CD14-positive monocyte (primary cell): ENCODE results near the gene PDE9A. TPM values are rescaled to one million over a fixed set of nuclear protein-coding genes. Genes with fewer than 3 reads are reported as not detected.

Experiments used
- DNase-seq, 3 donors: peaks; one replicate each; pipeline ENCODE4 v3.0.0-alpha.2; 2011 to 2022
- H2AFZ ChIP-seq: 2 replicates; pipeline ENCODE4 v1.6.0; 2012; ENCODE audit warnings: mild to moderate bottlenecking, low read depth, low read length, inconsistent platforms; ENCODE audit not compliant: insufficient read depth, poor library complexity, severe bottlenecking
- H3K27ac ChIP-seq, 2 donors: 1 replicate in 1 of 2; 2 replicates in 1 of 2; pipeline ENCODE4 v1.5.1; 2012 to 2013; ENCODE audit warnings: low read length in 2 of 2, control low read depth in 1 of 2, inconsistent platforms in 1 of 2, low read depth in 1 of 2, mild to moderate bottlenecking in 1 of 2
- H3K27me3 ChIP-seq, 2 donors: one replicate each; pipeline versions ENCODE4 v1.6.0 to v1.6.1; 2011 to 2013; ENCODE audit warnings: low read length in 2 of 2; ENCODE audit not compliant: control insufficient read depth in 2 of 2, insufficient read depth in 2 of 2
- H3K36me3 ChIP-seq, 2 donors: replicated peaks in 1 of 2; 1 replicate in 1 of 2; 2 replicates in 1 of 2; pipeline versions ENCODE4 v1.5.1 to v1.6.1; 2012 to 2013; ENCODE audit warnings: low read length in 2 of 2, control low read depth in 1 of 2, inconsistent platforms in 1 of 2, mild to moderate bottlenecking in 1 of 2; ENCODE audit not compliant: insufficient read depth in 2 of 2, control insufficient read depth in 1 of 2
- H3K4me1 ChIP-seq, 2 donors: 1 replicate in 1 of 2; 2 replicates in 1 of 2; pipeline versions ENCODE4 v1.5.1 to v1.6.1; 2012 to 2013; ENCODE audit warnings: low read length in 2 of 2, control low read depth in 1 of 2, inconsistent platforms in 1 of 2, mild to moderate bottlenecking in 1 of 2, moderate library complexity in 1 of 2; ENCODE audit not compliant: insufficient read depth in 2 of 2, control insufficient read depth in 1 of 2
- H3K4me2 ChIP-seq: replicated peaks from 2 replicates; pipeline ENCODE3; 2012; ENCODE audit warnings: low read length, moderate library complexity, mild to moderate bottlenecking; ENCODE audit not compliant: poor library complexity, severe bottlenecking; ENCODE audit errors: extremely low read depth
- H3K4me3 ChIP-seq, 3 experiments: fragments of 200-600 bp in 1 of 3; sonication (generic) in 1 of 3; replicated peaks in 1 of 3; 1 replicate in 2 of 3; 2 replicates in 1 of 3; pipeline ENCODE4 v1.5.1; 2011 to 2013; ENCODE audit warnings: low read length in 3 of 3, mild to moderate bottlenecking in 3 of 3, control low read depth in 2 of 3, low read depth in 2 of 3, inconsistent platforms in 1 of 3, moderate library complexity in 1 of 3
- H3K79me2 ChIP-seq: 2 replicates; pipeline ENCODE4 v1.6.0; 2012; ENCODE audit warnings: mild to moderate bottlenecking, control low read depth, inconsistent platforms, low read length, moderate library complexity; ENCODE audit not compliant: insufficient read depth
- H3K9ac ChIP-seq: 2 replicates; pipeline ENCODE4 v1.6.0; 2017; ENCODE audit warnings: low read length, mild to moderate bottlenecking; ENCODE audit not compliant: insufficient read depth, poor library complexity, severe bottlenecking
- H3K9me3 ChIP-seq, 2 donors: replicated peaks in 1 of 2; 1 replicate in 1 of 2; 2 replicates in 1 of 2; pipeline versions ENCODE4 v1.5.1 to v1.6.1; 2012 to 2013; ENCODE audit warnings: low read length in 2 of 2, control low read depth in 1 of 2; ENCODE audit not compliant: control insufficient read depth in 1 of 2, insufficient read depth in 1 of 2
- H4K20me1 ChIP-seq: 2 replicates; pipeline ENCODE4 v1.6.0; 2012; ENCODE audit warnings: mild to moderate bottlenecking, low read length, control low read depth, moderate library complexity; ENCODE audit not compliant: insufficient read depth
- H3K27ac Mint-ChIP-seq, 7 donors: one replicate each; pipeline ENCODE4 v1.8.0; 2020; ENCODE audit warnings: mild to moderate bottlenecking in 7 of 7, mixed read lengths in 7 of 7, moderate library complexity in 6 of 7, inconsistent platforms in 2 of 7
- H3K27me3 Mint-ChIP-seq, 3 donors: one replicate each; pipeline ENCODE4 v1.8.0; 2021 to 2022; ENCODE audit warnings: low read depth in 3 of 3, mild to moderate bottlenecking in 3 of 3, mixed read lengths in 3 of 3, moderate library complexity in 3 of 3, inconsistent platforms in 1 of 3
- H3K36me3 Mint-ChIP-seq, 2 donors: one replicate each; pipeline ENCODE4 v1.8.0; 2020; ENCODE audit warnings: mixed read lengths in 2 of 2, inconsistent platforms in 1 of 2, mild to moderate bottlenecking in 1 of 2
- H3K4me1 Mint-ChIP-seq: one replicate; pipeline ENCODE4 v1.8.0; 2020; ENCODE audit warnings: mild to moderate bottlenecking, mixed read lengths
- H3K4me3 Mint-ChIP-seq, 2 donors: one replicate each; pipeline ENCODE4 v1.8.0; 2020; ENCODE audit warnings: mild to moderate bottlenecking in 2 of 2, mixed read lengths in 2 of 2, moderate library complexity in 1 of 2
- H3K9me3 Mint-ChIP-seq, 7 donors: one replicate each; pipeline ENCODE4 v1.8.0; 2020 to 2022; ENCODE audit warnings: mixed read lengths in 7 of 7, mild to moderate bottlenecking in 6 of 7, moderate library complexity in 6 of 7, inconsistent platforms in 2 of 7
- CTCF ChIP-seq: fragments of 200-600 bp; IDR thresholded peaks from one replicate; pipeline ENCODE4 v1.8.0; 2022; ENCODE audit warnings: antibody characterized with exemption, mild to moderate bottlenecking
- WGBS: methylation state at CpG from one replicate; pipeline ENCODE4 v1.1.5; 2013; ENCODE audit warnings: missing lambda C conversion rate; ENCODE audit not compliant: insufficient coverage; 5-methylcytosine and 5-hydroxymethylcytosine counted together
- intact Hi-C, 2 donors: fragments of 100-400 bp; cut with micrococcal nuclease; formaldehyde crosslinking; loops; one replicate each; pipeline versions ENCODE4 v1.15.0 to v1.15.1; 2023
- polyA plus RNA-seq, 3 donors: library from polyadenylated mRNA; depleted of rRNA in 1 of 3; unstranded in 2 of 3; stranded (reverse) in 1 of 3; fragments of 300-500 nt in 2 of 3; fragments of >200 nt in 1 of 3; fragmentation: Illumina TruSeq in 2 of 3; gene quantifications; 1 replicate in 2 of 3; 2 replicates in 1 of 3; pipeline ENCODE4 v1.2.3, GENCODE V29; 2012 to 2021

The PDE9A gene
- polyA plus RNA-seq, 3 donors: 0.05 to 0.52 TPM; not detected in 1

GRCh38 chr21:42756580-42757250 lies 103.3 kb downstream of the PDE9A start:
- WGBS: 96% methylated on average over 21 of the region's 24 CpGs
- Histone ChIP-seq H3K4me2 (no peak overlapping the region), H4K20me1 (no peaks in the 10 kb centered on the region), H3K27me3 (no peaks in the 10 kb centered on the region), H3K4me1 (peaks cover 0 to 8% of the 10 kb centered on the region in 2 donors), H3K36me3 (no peaks in the 10 kb centered on the region), H3K9ac (no peak overlapping the region), H3K79me2 (no peaks in the 10 kb centered on the region), H3K9me3 (no peaks in the 10 kb centered on the region), H2AFZ (no peak overlapping the region), H3K27ac (no peak overlapping the region), H3K4me3 (no peak overlapping the region)
- Mint-ChIP-seq H3K27me3 (peaks cover 0 to 2% (median 1%) of the 10 kb centered on the region in 3 donors), H3K9me3 (no peaks in the 10 kb centered on the region), H3K36me3 (no peaks in the 10 kb centered on the region), H3K27ac (peak overlapping the region in 1 of 7 donors; percentile 26), H3K4me1 (peaks cover 2% of the 10 kb centered on the region), H3K4me3 (no peak overlapping the region)
- intact Hi-C loops: no loop called here
- TF ChIP-seq CTCF: no peak
- DNase-seq: no peak

DNA sequence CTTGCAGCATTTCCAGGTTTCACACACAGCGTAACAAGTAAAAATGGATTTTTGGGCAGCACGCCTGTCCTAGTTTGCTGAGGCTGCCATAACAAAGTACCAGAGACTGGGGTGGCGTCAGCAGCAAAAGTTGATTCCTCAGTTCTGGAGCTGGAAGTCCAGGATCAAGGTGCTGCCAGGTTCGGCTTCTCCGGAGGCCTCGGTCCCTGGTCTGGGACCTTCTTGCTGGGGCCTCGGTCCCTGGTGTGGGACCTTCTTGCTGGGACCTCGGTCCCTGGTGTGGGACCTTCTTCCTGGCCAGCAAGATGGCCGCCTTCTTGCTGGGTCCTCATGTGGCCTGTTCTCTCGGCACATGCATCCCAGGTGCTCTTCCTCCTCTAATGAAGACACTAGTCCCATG lies 104.0 kb downstream of the PDE9A start:
- Histone ChIP-seq H3K27me3 (no peaks in the 10 kb centered on the region), H3K9ac (no peak overlapping the region), H3K4me2 (no peak overlapping the region), H3K27ac (no peak overlapping the region), H3K36me3 (no peaks in the 10 kb centered on the region), H3K9me3 (no peaks in the 10 kb centered on the region), H2AFZ (no peak overlapping the region), H4K20me1 (no peaks in the 10 kb centered on the region), H3K4me3 (no peak overlapping the region), H3K79me2 (no peaks in the 10 kb centered on the region), H3K4me1 (peaks cover 0 to 11% of the 10 kb centered on the region in 2 donors)
- no peak for DNase-seq
- Mint-ChIP-seq H3K27ac (no peak overlapping the region), H3K4me3 (no peak overlapping the region), H3K36me3 (no peaks in the 10 kb centered on the region), H3K4me1 (peaks cover 6% of the 10 kb centered on the region), H3K27me3 (peaks cover 0 to 2% (median 1%) of the 10 kb centered on the region in 3 donors), H3K9me3 (no peaks in the 10 kb centered on the region)
- intact Hi-C loops: no loop called here
- WGBS: 93% methylated on average over 9 of the region's 10 CpGs
- TF ChIP-seq CTCF: no peak
